NB4 (cell line): ENCODE measurements around the gene PGLYRP4.
"Not testable (repeated sequence)": the region's sequence is repeated elsewhere in the genome, so short reads cannot be mapped to it uniquely, and the experiment has no call there.

Experiments
- MYC ChIP-seq: IDR thresholded peaks from 2 replicates; pipeline ENCODE4 v1.6.1; 2011; ENCODE audit warnings: low read depth, low read length
- POLR2A ChIP-seq: IDR thresholded peaks from 2 replicates; pipeline ENCODE4 v1.6.1; 2011; ENCODE audit warnings: mild to moderate bottlenecking; ENCODE audit not compliant: insufficient read length; ENCODE audit errors: extremely low read depth
- TF ChIP-seq, protein P1 (sequence below): IDR thresholded peaks from one replicate; pipeline ENCODE4 v1.5.1; 2012; ENCODE audit warnings: low read depth, low read length

DNA sequence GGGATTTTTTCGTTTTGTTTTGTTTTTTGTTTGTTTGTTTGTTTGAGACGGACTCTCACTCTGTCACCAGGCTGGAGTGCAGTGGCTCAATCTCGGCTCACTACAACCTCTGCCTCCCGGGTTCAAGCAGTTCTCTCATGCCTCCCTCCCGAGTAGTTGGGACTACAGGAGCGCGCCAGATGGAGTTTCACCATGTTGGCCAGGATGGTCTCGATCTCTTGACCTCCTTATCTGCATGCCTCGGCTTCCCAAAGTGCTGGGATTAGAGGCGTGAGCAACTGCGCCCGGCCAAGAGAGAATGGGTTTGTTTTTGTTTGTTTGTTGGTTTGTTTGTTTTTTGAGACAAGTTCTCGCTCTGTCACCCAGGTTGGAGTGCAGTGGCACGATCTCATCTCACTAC is 1.6 kb downstream of the PGLYRP4 start:
- TF ChIP-seq, protein P1, sequence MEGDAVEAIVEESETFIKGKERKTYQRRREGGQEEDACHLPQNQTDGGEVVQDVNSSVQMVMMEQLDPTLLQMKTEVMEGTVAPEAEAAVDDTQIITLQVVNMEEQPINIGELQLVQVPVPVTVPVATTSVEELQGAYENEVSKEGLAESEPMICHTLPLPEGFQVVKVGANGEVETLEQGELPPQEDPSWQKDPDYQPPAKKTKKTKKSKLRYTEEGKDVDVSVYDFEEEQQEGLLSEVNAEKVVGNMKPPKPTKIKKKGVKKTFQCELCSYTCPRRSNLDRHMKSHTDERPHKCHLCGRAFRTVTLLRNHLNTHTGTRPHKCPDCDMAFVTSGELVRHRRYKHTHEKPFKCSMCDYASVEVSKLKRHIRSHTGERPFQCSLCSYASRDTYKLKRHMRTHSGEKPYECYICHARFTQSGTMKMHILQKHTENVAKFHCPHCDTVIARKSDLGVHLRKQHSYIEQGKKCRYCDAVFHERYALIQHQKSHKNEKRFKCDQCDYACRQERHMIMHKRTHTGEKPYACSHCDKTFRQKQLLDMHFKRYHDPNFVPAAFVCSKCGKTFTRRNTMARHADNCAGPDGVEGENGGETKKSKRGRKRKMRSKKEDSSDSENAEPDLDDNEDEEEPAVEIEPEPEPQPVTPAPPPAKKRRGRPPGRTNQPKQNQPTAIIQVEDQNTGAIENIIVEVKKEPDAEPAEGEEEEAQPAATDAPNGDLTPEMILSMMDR, result not testable (repeated sequence)
- TF ChIP-seq POLR2A, MYC: not testable (repeated sequence)
